DMS79 (cell line): ENCODE measurements around the gene HS6ST1.

Source experiments
- DNase-seq: peaks from one replicate; lab custom pipeline; 2025; lab: John Stamatoyannopoulos, UW

Gene HS6ST1

DNA sequence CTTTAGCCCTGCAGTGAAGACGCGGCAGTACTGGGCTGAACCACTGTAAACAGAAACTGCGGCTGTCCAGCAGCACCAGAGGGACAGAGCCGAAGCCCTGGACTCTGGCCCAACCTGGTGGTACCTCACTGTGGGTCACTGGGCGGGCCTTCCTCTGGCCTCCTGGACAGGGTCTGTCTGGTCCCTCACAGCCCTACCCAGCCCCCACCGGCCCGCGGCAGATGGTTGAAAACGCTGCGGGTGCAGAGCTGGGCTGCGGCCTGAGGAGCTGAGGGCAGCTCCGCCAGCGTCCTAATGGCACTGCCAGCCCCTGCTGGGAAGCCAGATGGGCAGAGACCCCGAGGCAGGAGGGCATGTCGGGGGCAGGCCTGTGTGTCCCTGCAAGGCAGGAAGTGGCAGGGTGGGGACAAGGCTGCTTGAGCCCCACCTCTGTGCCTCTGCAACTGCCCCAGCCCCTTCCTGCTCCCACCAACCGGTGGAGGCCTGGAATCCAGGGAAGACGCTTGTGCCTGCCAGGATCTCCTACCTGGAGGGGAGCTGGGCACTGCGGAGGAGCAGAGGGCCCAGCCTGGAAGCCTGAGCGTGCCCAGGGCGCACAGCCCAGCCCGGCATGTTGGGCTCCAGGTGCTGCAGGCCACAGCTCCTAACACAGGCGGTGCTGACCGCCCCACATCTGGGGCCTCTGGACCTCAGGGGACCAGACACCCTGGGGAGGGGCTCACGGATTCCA is 36.3 kb downstream of the HS6ST1 start:
- no peak for DNase-seq

GRCh38 chr2:128281852-128282245 is 36.8 kb downstream of the HS6ST1 start:
- no peak for DNase-seq

DNA sequence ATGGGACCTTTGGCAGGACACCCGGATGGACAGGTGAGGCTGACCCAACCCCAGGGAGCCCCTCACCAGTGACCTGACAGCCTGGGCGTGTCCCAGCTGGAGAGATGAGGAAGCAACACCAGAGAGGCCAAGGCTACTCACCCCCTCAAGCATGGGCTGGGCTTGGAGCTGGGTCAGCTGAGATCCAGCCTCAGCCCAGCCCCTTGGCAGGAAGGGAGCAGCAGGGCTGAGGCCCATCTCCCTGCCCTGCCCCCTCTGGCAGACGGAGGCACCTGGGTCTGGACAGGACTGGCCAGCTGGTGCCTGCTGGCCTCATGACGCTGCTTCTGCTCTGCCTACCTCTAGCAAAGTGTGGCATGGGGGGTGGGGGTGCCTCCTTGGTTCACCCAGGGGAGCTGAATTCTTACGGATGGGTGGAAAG is 37.8 kb downstream of the HS6ST1 start:
- no peak for DNase-seq

DNA sequence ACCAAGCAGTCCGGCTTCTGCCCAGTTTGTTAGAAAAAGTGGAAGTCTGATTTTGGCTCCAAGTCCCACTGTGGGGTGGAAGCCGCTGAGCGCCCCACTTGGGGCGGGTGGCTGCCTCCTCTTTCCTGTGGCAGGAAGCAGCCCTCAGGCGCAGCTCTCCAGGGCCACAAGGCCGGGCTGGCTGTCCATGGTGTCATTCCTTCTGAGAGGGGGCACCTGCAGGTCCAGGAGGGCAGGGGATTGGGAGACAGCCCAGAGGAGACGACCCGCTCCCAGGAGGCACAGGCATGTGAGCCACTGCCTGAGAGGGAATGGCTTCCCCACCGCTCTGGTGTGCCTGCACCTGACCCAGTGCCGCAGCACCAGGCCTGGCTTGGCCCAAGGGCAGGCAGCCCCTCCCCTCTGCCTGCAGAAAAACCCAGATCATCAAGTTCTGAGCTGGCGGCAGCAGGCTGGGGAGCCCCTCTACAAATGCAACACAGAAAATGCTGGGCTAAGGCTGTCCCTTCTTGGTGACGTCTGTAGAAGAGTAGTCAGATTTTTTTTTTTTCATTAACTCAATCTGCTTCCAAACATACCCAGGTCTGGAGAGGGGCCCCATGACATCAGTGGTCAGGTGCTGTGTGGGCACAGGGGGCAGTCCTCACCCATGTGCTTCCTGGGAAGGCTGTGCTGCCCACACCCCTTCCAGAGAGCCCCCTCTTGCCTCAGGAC is 38.4 kb downstream of the HS6ST1 start:
- no peak for DNase-seq

- no peak for DNase-seq
These were observed 38.9 kb downstream of the HS6ST1 start for GRCh38 chr2:128279786-128280157.

GRCh38 chr2:128279009-128279408 is 39.7 kb downstream of the HS6ST1 start:
- no peak for DNase-seq

- DNase-seq: no peak
These were observed 40.5 kb downstream of the HS6ST1 start for GRCh38 chr2:128277961-128278681.

GRCh38 chr2:128276878-128277675 is 41.6 kb downstream of the HS6ST1 start:
- no peak for DNase-seq

GRCh38 chr2:128275498-128276045 is 43.1 kb downstream of the HS6ST1 start:
- no peak for DNase-seq

- no peak for DNase-seq
These were observed 44.5 kb downstream of the HS6ST1 start for GRCh38 chr2:128274218-128274617.

GRCh38 chr2:128273469-128274081 is 45.1 kb downstream of the HS6ST1 start:
- DNase-seq: no peak

DNA sequence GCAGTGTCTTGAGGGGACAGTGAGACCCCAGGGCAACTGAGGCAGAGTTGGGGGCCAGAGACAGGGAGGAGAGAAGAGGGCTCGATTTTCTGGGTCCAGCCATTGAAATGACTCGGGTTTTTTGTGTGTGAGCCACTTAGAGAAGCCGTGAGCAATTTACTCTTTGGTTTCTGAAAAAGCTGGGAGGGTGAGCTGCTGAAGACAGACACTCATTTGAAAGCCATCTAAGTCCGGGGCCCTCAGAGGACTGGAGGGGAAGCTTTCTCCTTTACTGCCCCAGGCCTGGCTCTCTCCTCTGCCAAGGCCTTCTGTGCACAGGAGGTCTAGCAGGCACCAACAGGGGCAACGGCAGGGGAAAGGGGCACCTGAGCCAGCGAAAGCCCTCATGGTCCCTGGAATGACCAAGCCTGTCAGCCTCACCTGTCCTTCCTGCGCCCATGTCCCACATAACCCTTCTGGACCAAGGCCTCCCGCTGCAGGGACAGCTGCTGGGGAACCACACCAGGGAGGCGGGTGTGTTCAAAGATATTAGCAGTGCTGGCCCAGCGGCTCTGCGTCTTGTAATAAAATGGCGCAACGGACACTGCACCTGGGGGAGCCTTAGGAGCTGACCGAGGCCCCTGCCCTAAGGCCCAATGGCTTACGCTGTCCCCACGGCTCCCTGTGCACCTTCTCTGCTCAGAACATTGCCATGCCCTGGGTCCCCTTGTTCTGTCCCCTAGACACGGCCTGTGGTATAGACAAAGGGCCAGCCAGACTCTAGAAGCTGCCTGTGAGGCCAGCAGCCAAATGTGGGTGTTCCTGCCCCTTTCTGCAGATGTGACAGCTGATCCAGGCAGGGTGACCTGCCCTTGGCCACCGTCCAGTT is 45.8 kb downstream of the HS6ST1 start:
- no peak for DNase-seq

GRCh38 chr2:128271911-128272600 is 46.6 kb downstream of the HS6ST1 start:
- DNase-seq: no peak

DNA sequence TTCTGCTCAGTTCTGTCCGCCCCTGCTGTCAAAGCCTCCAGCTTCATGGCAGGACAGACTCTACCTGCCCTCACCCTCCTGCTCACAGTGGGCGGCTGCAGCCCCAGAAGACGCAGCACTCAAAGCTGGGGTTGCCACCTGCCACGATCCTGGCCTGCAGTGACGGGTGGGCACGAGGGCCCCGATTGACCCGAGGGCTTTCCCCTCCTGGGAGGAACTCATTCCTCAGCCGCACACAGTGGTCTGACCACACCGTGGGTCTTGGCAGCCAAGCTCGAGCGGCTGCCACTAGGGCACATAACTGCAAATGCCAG is 47.1 kb downstream of the HS6ST1 start:
- no peak for DNase-seq

DNA sequence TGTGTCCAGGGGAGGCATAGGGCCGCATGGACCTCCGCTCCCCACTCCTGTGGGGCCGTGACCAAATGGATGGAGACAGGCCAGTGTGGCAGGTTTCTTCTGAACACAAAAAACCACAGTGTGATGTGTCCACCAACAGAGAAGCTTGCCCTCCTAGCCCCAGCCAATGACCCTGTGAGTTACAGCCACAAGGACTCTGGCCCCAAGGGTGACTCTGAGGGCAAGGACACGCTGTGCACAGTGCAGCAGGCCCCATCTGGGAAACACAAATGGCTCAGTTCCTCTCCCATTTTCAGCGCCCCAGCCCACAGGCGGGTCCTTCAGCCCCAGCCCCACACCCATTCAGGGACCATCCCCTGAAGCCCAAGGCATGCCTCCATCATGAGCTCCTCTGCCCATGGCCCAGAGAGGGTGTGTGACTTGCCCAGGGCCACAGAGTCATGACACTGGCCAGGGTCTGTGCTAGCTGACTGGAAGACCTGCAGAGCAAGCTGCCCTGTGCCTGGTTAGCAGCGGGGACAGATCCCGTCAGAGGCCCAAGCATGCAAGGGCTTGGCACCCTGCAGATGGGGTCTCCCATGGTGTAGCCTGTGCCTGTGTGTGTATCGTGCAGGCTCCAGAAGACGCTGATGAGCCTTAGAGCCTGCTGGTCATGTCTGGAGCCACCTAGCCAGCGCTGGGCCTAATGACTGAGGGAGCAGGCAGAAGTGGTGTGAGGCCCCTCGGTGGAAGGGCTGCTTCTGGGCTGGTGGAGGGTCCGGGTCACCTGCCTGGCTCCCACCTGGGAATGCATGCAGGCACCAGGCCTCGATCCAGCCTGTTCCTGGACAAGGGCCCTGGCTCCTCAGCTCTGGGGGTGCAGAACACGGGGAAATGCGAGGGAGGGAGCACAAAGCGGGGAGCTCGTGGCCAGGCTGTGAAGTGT is 47.7 kb downstream of the HS6ST1 start:
- DNase-seq: no peak

DNA sequence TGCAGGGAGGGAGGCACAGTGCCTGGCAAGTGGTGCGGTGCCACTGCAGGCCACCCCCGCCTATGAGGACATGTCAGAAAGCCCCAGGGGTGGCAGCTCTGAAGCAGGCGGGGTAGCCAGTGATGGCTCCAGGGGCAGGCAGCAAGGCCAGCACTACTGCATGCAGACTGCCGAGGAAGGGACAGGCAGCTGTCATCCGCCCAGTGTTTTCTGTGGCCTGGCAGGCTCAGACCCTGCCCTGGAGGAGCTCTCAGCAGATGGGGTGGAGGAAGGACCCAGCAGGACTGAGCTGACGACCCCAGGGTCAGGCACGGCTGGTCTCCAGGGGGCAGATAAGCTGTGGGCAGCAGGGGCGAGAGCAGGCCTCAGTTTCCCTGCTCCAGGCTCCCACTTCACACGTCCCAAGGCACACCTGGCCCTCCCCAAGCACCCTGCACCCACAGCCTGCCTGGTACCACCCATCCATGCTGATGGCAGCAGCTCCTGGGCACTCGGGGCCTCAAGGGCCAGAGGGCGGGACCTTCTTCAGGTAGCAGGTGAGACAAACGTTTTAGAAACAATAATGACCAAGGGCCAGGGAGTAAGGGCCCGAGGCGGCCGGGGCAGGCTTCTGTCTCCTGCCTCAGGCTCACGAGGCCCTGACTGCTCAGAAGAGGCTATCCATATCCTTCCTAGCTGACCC is 48.5 kb downstream of the HS6ST1 start:
- DNase-seq: no peak

- DNase-seq: no peak
These were observed 49.3 kb downstream of the HS6ST1 start for GRCh38 chr2:128269063-128269989.
